Testis (tissue), 3 donors: ENCODE results near the gene IPO9. TPM values are rescaled to one million over a fixed set of nuclear protein-coding genes. Genes with fewer than 3 reads are reported as not detected.
"Not testable (repeated sequence)": the region's sequence is repeated elsewhere in the genome, so short reads cannot be mapped to it uniquely, and the experiment has no call there.

Experiments
- DNase-seq: peaks from one replicate; pipeline ENCODE4 v3.0.0-alpha.2; 2019
- H3K27ac ChIP-seq, 2 donors: fragments of 200-600 bp; sonication (generic); one replicate each; pipeline ENCODE4 v1.5.1; 2019
- H3K27me3 ChIP-seq: fragments of 200-600 bp; sonication (generic); one replicate; pipeline ENCODE4 v1.5.1; 2019
- H3K36me3 ChIP-seq: fragments of 200-600 bp; sonication (generic); one replicate; pipeline ENCODE4 v1.5.1; 2017; ENCODE audit warnings: low read depth; ENCODE audit errors: missing control alignments
- H3K4me1 ChIP-seq: fragments of 200-600 bp; sonication (generic); one replicate; pipeline ENCODE4 v1.5.1; 2019
- H3K4me3 ChIP-seq, 2 donors: fragments of 200-600 bp; sonication (generic); one replicate each; pipeline ENCODE4 v1.5.1; 2017 to 2019
- H3K9me3 ChIP-seq: fragments of 200-600 bp; sonication (generic); one replicate; pipeline ENCODE4 v1.5.1; 2017
- POLR2A ChIP-seq: fragments of 450-650 bp; IDR thresholded peaks from one replicate; pipeline ENCODE4 v1.6.1; 2017; ENCODE audit warnings: antibody characterized with exemption, mild to moderate bottlenecking, moderate library complexity
- WGBS, 2 donors: methylation state at CpG; one replicate each; pipeline ENCODE4 v1.1.5; 2018; 5-methylcytosine and 5-hydroxymethylcytosine counted together
- intact Hi-C: fragments of 100-400 bp; cut with DNase I; formaldehyde crosslinking; loops from one replicate; pipeline ENCODE4 v1.15.1; 2023; ENCODE audit warnings: low total_unique reads
- polyA plus RNA-seq: library from polyadenylated mRNA; stranded (reverse); fragments of 350-450 nt; fragmentation: Illumina TruSeq; extraction: RNeasy Lipid Tissue Mini Kit (QIAGEN cat#74804); gene quantifications from one replicate; pipeline ENCODE4 v1.2.3, GENCODE V29; 2014; ENCODE audit warnings: low read depth, low replicate concordance; ENCODE audit not compliant: insufficient read depth
- total RNA-seq, 2 donors: library from RNA; depleted of rRNA; stranded (reverse); fragments of >200 nt; gene quantifications; one replicate each; pipeline ENCODE4 v1.2.3, GENCODE V29; 2016
- TF ChIP-seq, protein P1 (sequence below), 3 experiments: fragments of 450-650 bp in 2 of 3; fragments of 200-600 bp in 1 of 3; sonication (generic) in 1 of 3; IDR thresholded peaks; one replicate each; pipeline ENCODE4 v1.5.1; 2016 to 2019; ENCODE audit warnings: antibody characterized with exemption in 3 of 3, mild to moderate bottlenecking in 2 of 3, moderate library complexity in 1 of 3

The IPO9 gene
- total and polyA plus RNA-seq, 3 donors from 2014 or later: 29.4 to 33.0 (median 30.5) TPM

DNA sequence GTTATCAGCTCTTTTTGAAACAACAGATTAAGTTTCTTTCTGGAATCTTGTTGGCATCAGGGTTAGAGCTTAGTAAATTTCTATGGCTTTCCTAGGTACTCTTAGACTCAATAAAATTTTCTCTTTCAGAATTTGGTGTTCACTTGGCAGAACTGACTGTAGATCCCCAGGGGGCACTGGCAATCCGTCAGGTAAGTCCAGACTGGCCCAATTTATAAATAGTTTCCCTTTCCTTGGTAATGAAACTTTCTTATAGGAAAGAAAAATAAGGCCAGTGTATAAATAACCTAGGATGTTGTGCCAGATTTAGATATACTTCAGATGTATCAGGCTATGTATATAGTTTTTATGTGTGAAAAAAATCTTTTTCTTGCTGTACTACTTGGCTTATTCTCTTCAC lies 18.2 kb downstream of the IPO9 start:
- Histone ChIP-seq H3K4me1 (peaks cover 16% of the 10 kb centered on the region), H3K4me3 (no peak overlapping the region), H3K36me3 (no peaks in the 10 kb centered on the region), H3K27me3 (no peaks in the 10 kb centered on the region), H3K9me3 (no peaks in the 10 kb centered on the region), H3K27ac (no peak overlapping the region)
- intact Hi-C loops: no loop called here
- TF ChIP-seq, protein P1, sequence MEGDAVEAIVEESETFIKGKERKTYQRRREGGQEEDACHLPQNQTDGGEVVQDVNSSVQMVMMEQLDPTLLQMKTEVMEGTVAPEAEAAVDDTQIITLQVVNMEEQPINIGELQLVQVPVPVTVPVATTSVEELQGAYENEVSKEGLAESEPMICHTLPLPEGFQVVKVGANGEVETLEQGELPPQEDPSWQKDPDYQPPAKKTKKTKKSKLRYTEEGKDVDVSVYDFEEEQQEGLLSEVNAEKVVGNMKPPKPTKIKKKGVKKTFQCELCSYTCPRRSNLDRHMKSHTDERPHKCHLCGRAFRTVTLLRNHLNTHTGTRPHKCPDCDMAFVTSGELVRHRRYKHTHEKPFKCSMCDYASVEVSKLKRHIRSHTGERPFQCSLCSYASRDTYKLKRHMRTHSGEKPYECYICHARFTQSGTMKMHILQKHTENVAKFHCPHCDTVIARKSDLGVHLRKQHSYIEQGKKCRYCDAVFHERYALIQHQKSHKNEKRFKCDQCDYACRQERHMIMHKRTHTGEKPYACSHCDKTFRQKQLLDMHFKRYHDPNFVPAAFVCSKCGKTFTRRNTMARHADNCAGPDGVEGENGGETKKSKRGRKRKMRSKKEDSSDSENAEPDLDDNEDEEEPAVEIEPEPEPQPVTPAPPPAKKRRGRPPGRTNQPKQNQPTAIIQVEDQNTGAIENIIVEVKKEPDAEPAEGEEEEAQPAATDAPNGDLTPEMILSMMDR (IDR thresholded peaks at IDR 0.05): no peak
- TF ChIP-seq POLR2A: no peak
- no peak for DNase-seq
- WGBS, 2 donors: 31 to 33% methylated on average over 1 of the region's 1 CpG

DNA sequence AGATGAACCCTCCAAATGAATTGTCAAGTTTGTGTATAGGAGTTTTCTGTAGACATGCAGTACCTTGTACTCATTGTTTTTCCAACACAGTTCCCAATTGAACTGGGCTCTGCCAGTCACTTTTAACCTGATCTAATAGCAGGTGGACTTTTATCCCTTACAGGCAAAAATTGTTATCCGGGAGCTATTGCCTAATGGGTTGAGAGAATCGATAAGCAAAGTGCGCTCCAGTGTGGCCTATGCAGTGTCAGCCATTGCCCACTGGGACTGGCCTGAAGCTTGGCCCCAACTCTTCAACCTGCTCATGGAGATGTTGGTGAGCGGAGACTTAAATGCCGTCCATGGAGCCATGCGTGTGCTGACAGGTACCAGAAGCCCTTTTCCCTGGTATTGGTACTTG lies 19.3 kb downstream of the IPO9 start:
- H3K4me1 ChIP-seq: peaks cover 16% of the 10 kb centered on the region
- H3K27ac ChIP-seq: no peak overlapping the region
- H3K9me3 ChIP-seq: no peaks in the 10 kb centered on the region
- no peaks in the 10 kb centered on the region for H3K27me3 ChIP-seq
- no peaks in the 10 kb centered on the region for H3K36me3 ChIP-seq
- no peak for TF ChIP-seq POLR2A
- intact Hi-C loops: no loop called here
- WGBS, 2 donors: 94 to 99% methylated on average over 6 of the region's 6 CpGs
- no peak overlapping the region for H3K4me3 ChIP-seq
- DNase-seq: no peak

DNA sequence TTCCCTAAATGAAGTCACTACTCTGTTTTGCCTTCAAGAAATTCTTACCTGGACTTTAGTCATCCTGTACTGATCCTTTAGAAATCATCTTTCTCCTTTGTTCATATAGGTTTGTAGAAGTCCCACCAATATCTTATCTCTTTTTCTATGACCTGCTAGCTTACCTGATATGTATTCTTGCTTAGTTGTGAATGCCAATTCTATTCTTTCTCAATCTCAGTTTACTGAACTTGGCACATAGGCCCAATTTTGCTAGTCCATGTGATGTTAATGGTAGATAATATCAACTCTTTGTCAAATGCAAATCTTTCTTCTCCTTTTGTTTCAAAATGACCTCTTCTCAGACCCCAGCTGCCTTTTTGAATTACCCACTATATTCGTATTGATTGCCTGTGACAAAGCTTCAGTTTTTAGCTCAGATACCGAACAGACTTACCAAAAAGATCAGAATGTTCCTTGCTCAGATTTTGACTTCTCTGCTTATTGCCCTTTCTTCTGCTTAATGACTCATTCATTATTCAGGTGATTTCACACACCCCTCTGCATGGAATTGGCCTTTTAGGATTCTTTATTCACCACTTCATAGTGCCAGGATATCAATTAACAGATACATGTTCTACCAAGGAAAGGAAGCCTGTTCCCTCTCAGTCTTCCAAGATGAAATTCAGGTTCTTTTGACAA lies 20.6 kb downstream of the IPO9 start:
- H3K4me3 ChIP-seq: no peak overlapping the region
- WGBS, 2 donors: 66 to 78% methylated on average over 2 of the region's 2 CpGs
- no peaks in the 10 kb centered on the region for H3K9me3 ChIP-seq
- no peaks in the 10 kb centered on the region for H3K27me3 ChIP-seq
- H3K36me3 ChIP-seq: no peaks in the 10 kb centered on the region
- no peak for TF ChIP-seq POLR2A
- TF ChIP-seq, protein P1 (IDR thresholded peaks at IDR 0.05): no peak
- H3K4me1 ChIP-seq: peaks cover 16% of the 10 kb centered on the region
- H3K27ac ChIP-seq: no peak overlapping the region
- intact Hi-C loops: no loop called here
- DNase-seq: no peak

DNA sequence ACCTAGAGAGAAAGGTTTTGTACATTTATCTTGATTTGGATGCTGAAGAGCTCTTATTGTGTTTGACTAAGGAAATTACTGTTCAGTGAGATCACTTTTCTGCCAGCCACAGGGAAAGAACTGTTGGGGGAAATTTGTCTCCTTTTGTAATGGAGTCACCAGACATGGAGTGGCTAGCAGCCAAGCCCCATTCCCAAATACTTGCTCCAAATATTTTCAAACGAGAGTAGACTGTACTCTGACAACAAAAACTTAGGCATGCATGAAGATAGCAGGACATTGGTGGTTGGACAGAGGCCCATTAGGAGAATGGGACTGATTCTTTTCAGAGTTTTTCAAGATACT lies 21.1 kb downstream of the IPO9 start:
- Histone ChIP-seq H3K9me3 (no peaks in the 10 kb centered on the region), H3K27me3 (no peaks in the 10 kb centered on the region), H3K36me3 (no peaks in the 10 kb centered on the region), H3K4me3 (no peak overlapping the region), H3K27ac (no peak overlapping the region), H3K4me1 (peaks cover 16% of the 10 kb centered on the region)
- WGBS, 2 donors: 33 to 37% methylated on average over 1 of the region's 1 CpG
- DNase-seq: peak; percentile 61
- no peak for TF ChIP-seq POLR2A
- TF ChIP-seq, protein P1 (IDR thresholded peaks at IDR 0.05): no peak
- intact Hi-C loops: no loop called here

DNA sequence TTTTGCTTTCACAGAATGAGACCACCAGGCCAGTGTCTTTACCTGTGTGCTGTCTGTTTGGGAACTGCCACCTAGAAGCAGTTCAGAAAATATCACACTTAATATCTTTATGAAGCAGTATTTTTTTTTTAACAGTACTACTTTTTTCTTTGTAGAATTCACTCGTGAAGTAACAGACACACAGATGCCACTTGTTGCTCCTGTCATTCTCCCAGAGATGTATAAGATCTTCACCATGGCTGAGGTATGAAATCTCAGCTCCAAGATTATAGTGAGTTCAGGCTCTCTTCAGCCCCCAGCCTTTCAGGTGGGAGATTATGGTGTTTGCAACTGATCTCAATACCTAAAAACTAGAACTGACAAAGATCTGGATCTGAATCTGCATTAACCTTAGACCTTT lies 23.0 kb downstream of the IPO9 start:
- TF ChIP-seq, protein P1 (IDR thresholded peaks at IDR 0.05): no peak
- TF ChIP-seq POLR2A: no peak
- Histone ChIP-seq H3K36me3 (no peaks in the 10 kb centered on the region), H3K4me3 (no peak overlapping the region), H3K27ac (no peak overlapping the region), H3K9me3 (no peaks in the 10 kb centered on the region), H3K4me1 (peaks cover 10% of the 10 kb centered on the region), H3K27me3 (no peaks in the 10 kb centered on the region)
- intact Hi-C loops: no loop called here
- no peak for DNase-seq
- whole genome bisulfite sequencing, 2 donors: 85 to 90% methylated on average over 1 of the region's 1 CpG

DNA sequence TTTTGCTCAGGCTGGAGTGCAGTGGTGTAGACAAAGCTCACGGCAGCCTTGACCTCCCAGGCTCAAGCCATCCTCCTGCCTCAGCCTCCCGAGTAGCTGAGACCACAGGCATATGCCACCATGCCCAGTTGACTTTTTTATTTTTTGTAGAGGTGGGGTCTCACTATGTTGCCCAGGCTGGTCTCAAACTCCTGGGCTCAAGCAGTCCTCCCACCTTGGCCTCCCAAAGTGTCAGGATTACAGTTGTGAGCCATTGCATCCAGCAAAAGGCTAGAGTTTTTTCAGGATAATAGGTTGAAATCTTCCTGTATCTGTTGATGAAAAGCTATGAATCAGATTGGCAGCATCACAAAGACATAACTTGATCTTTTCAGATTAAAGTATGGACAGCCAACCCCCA lies 27.8 kb downstream of the IPO9 start:
- H3K27me3 ChIP-seq, H3K9me3 ChIP-seq, H3K4me3 ChIP-seq, intact Hi-C loops, DNase-seq, H3K27ac ChIP-seq, H3K36me3 ChIP-seq, H3K4me1 ChIP-seq: not testable (repeated sequence)
- 97 to 100% methylated on average over 2 of the region's 2 CpGs for WGBS, 2 donors
